GM20000 (cell line): Measurements from ENCODE around the gene JMJD6.
"Not testable (repeated sequence)": the region's sequence is repeated elsewhere in the genome, so short reads cannot be mapped to it uniquely, and the experiment has no call there.

Experiments
- DNase-seq: peaks from one replicate; pipeline ENCODE4 v3.0.0; 2012; ENCODE audit warnings: low spot score
- CTCF ChIP-seq: IDR thresholded peaks from 2 replicates; pipeline ENCODE4 v1.5.1; 2012; ENCODE audit warnings: mild to moderate bottlenecking, control low read depth; ENCODE audit errors: extremely low read depth, missing control alignments

JMJD6 gene

GRCh38 chr17:76735586-76736348, 9.4 kb upstream of the JMJD6 start:
- no peak for DNase-seq
- no peak for TF ChIP-seq CTCF

DNA sequence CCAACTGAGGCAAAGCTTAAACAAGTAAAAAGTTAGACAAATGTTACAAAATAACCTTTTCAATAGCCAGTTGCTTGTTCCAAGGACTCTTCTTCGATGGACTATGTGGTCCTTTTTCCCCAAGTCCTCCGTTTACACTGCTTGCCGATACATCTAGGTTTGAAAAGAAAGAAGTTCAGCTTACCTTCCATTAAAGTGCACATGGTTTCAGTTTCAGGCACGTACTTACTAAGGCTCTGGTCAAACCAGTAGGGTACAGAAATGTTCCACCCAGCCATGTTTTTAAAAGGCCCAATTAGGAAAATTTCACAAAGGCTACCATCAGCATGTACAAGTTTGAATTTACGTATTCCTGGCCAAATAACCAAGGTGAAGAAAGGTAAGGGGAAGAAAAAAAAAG, 8.6 kb upstream of the JMJD6 start:
- no peak for TF ChIP-seq CTCF
- DNase-seq, result peak; percentile 50

- DNase-seq, result no peak
- TF ChIP-seq CTCF, result no peak
These were observed 7.9 kb upstream of the JMJD6 start for GRCh38 chr17:76734080-76734840.

GRCh38 chr17:76733618-76733957, 7.2 kb upstream of the JMJD6 start:
- TF ChIP-seq CTCF, result no peak
- DNase-seq, result no peak

- TF ChIP-seq CTCF, result no peak
These were observed 6.6 kb upstream of the JMJD6 start for GRCh38 chr17:76732734-76733617.

GRCh38 chr17:76731800-76732733, 5.7 kb upstream of the JMJD6 start:
- DNase-seq, result not testable (repeated sequence)

More at GRCh38 chr17:76732734-76733617, 6.6 kb upstream of the JMJD6 start:
- no peak for DNase-seq
